ENCODE measurements around the gene ROBO3. TPM values are rescaled to one million over a fixed set of nuclear protein-coding genes. Genes with fewer than 3 reads are reported as not detected.

ROBO3 gene
- total and polyA plus RNA-seq, 10 of the 15 experiments (the other 5 are each of a cell fraction or from before 2014, with no cell fraction given): 0.10 to 0.63 (median 0.31) TPM; not detected in 2

GRCh38 chr11:124863137-124863825 lies 2.0 kb upstream of the ROBO3 start:
- Histone ChIP-seq H3K9ac (ENCODE audit: control insufficient read depth, insufficient read depth, low read length) (no peak overlapping the region), H3K4me2 (ENCODE audit: control insufficient read depth, insufficient read depth) (no peak overlapping the region), H3K36me3 (ENCODE audit: control insufficient read depth in 2 of 2, insufficient read depth in 2 of 2, low read length in 1 of 2) (no peaks in the 10 kb centered on the region), H3K27ac (ENCODE audit: control insufficient read depth, insufficient read depth) (no peak overlapping the region), H3K27me3 (replicated peaks in 1 of 2; ENCODE audit: control insufficient read depth in 2 of 2, insufficient read depth in 2 of 2, low read length in 1 of 2) (peaks cover 25 to 27% of the 10 kb centered on the region in 2 experiments), H4K20me1 (ENCODE audit: control insufficient read depth, insufficient read depth) (no peaks in the 10 kb centered on the region), H3K4me3 (no peak overlapping the region), H3K9me3 (replicated peaks; ENCODE audit: control insufficient read depth, insufficient read depth, low read length) (no peaks in the 10 kb centered on the region), H3K4me1 (ENCODE audit: control insufficient read depth, insufficient read depth, low read length) (no peaks in the 10 kb centered on the region), H2AFZ (ENCODE audit: control insufficient read depth, low read depth, low read length) (no peak overlapping the region), H3K79me2 (ENCODE audit: control insufficient read depth, insufficient read depth, low read length) (no peaks in the 10 kb centered on the region)
- ChIA-PET SMC1A (ENCODE audit: uncharacterized antibody, unreplicated experiment) (no interaction called here), CTCF (no interaction called here), POLR2A (no interaction called here), RAD21 (ENCODE audit: unreplicated experiment) (no interaction called here)
- in situ Hi-C loops (cut with MboI): no loop called here
- ATAC-seq: no peak
- DNase-seq (ENCODE audit: low read depth, low spot score): no peak
- intact Hi-C loops (cut with micrococcal nuclease; ENCODE audit: unreplicated experiment): no loop called here
- BruUV-seq (replicated peaks): no TSS peak
- WGBS (ENCODE audit: insufficient coverage, insufficient replicate concordance, low lambda C conversion rate, missing lambda C conversion rate): 10% methylated on average over 31 of the region's 31 CpGs
- no peak for FAIRE-seq
- TF ChIP-seq ZBTB11 (CRISPR knock-in tag; IDR thresholded peaks at IDR 0.05) (no peak), NFYA (IDR thresholded peaks at IDR 0.05; ENCODE audit: borderline replicate concordance, low read depth, low read length) (no peak), MAX (IDR thresholded peaks at IDR 0.05; ENCODE audit: low read depth, low read length) (no peak), ESRRA (IDR thresholded peaks at IDR 0.05; ENCODE audit: low read length) (no peak), BCLAF1 (IDR thresholded peaks at IDR 0.05) (no peak), RCOR1 (conservative IDR thresholded peaks at IDR 0.05; ENCODE audit: low read depth, low read length) (no peak), NR2C2 (IDR thresholded peaks at IDR 0.05; ENCODE audit: borderline replicate concordance, control insufficient read depth, insufficient read length, low read depth) (no peak), ELK1 (IDR thresholded peaks at IDR 0.05; ENCODE audit: low read depth, low read length) (no peak), SMARCA5 (IDR thresholded peaks at IDR 0.05) (no peak), PRDM15 (CRISPR knock-in tag; IDR thresholded peaks at IDR 0.05) (no peak)
